G401.6 (cell line): Measurements from ENCODE around the gene STIM2.
"Not testable (repeated sequence)": the region's sequence is repeated elsewhere in the genome, so short reads cannot be mapped to it uniquely, and the experiment has no call there.

Experiments used
- FAIRE-seq: peaks from 2 replicates; lab custom pipeline; 2012; peaks lifted over from hg19 to GRCh38; lab: Jason Lieb, UNC

Gene STIM2

GRCh38 chr4:26955241-26955640 lies 94.6 kb downstream of the STIM2 start:
- FAIRE-seq: no peak

- FAIRE-seq: no peak
These were observed 98.4 kb downstream of the STIM2 start for GRCh38 chr4:26958925-26959653.

DNA sequence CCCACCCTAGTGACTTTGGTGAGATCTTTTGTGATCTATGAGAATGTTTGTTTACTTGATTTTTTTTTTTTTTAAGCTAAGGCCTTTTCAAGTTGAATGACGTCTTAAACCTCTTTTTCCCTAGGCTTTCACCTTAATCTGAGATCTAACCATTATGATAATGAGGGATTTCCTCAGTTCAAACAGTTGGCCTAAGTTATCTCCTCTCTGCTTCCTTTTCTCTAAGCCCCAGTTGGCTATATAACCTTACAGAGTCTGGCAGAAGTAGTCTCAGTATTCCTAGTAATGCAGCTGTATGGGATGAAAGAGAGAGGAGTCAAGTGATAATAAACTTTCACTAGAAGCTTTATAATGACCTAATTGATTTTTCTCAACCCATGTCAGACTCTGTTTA lies 99.0 kb downstream of the STIM2 start:
- FAIRE-seq: no peak

GRCh38 chr4:26962720-26963119 lies 102.1 kb downstream of the STIM2 start:
- FAIRE-seq: no peak

- no peak for FAIRE-seq
These were observed 103.9 kb downstream of the STIM2 start for GRCh38 chr4:26964512-26964911.

DNA sequence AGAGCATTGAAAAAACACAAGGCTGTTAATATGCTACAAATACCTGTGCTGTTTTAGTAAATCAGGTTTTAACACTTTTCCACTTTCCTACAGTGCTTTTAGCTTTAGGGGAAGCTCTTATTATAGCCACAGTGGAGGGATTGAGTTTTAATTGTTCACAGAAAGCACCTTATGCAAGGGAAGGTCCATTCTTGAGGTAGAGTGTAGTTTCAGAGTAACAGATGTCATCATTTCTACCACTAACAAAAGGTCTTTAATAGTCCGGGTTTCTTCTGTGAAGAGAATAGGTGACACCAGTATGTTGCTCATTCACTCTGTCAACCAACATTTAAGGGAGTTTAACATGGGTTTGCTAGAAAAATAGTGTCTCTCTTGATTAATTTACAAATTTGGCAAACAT lies 104.4 kb downstream of the STIM2 start:
- no peak for FAIRE-seq

DNA sequence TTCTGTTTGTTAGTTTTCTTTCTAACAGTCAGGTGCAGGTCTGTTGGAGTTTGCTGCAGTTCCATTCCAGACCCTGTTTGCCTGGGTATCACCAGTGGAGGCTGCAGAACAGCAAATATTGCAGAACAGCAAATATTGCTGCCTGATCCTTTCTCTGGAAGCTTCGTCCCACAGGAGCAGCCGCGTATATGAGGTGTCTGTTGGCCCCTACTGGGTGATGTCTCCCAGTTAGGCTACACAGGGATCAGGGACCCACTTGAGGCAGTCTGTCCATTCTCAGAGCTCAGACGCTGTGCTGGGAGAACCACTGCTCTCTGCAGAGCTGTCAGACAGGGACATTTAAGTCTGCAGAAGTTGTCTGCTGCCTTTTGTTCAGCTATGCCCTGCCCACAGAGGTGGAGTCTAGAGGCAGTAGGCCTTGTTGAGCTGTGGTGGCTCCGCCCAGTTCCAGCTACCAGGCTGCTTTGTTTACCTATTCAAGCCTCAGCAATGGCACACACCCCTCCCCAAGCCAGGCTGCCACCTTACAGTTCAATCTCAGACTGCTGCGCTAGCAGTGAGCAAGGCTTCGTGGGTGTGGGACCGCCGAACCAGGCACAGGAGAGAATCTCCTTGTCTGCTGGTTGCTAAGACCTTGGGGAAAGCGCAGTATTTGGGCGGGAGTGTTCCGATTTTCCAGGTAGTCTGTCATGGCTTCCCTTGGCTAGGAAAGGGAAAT lies 115.0 kb downstream of the STIM2 start:
- not testable (repeated sequence) for FAIRE-seq

DNA sequence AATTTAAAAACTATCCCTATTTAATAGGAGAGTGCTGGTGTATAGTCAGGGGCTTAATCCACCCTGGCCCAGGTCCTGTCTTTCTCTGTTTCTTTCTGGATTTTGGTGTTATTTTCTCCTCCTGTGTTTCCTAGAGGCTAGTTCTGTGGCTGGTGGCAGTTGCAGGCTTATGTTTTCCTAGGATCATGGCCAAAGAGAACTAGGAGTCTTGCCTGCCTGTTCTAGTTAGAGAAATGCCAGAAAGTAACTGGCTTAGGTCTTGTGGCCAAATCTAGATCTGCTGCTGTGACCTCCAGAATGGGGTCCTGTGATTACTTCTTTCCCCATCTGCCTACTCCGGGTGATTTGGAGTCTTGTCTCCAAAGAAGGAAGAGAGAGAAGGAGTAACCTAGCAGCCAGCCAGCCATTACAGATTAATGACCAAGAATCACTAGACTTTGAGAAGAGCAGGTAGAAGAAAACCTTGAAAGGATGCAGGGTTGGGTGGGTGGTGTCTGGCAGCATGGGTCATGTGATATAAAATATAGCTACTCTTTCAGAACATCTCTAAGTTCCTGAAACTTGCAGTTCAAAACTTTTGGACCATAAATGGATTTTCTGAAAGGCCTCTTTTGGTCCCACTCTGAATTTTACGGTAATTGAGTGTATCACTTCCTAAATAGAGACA lies 117.9 kb downstream of the STIM2 start:
- FAIRE-seq: no peak

- no peak for FAIRE-seq
These were observed 124.3 kb downstream of the STIM2 start for GRCh38 chr4:26984896-26985295.

GRCh38 chr4:26985873-26986272 lies 125.2 kb downstream of the STIM2 start:
- FAIRE-seq: no peak

GRCh38 chr4:26987191-26987590 lies 126.5 kb downstream of the STIM2 start:
- no peak for FAIRE-seq

DNA sequence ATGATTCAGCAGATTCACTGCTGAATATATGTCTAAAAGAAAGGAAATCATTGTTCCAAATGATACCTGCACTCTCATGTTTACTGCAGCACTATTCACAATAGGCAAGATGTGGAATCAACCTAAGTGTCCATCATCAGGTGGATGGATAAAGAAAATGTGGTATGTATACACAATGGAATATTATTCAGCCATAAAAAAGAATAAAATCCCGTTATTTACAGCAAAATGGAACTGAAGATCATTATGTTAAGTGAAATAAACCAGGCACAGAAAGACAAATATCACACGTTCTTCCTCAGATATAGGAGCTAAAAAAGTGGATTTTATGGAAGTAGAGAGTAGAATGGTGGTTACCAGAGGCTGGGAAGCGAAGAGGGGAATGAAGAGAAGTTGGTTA lies 130.4 kb downstream of the STIM2 start:
- no peak for FAIRE-seq

- no peak for FAIRE-seq
These were observed 132.2 kb downstream of the STIM2 start for GRCh38 chr4:26992657-26993361.

- FAIRE-seq: no peak
These were observed 132.9 kb downstream of the STIM2 start for GRCh38 chr4:26993539-26993938.

- no peak for FAIRE-seq
These were observed 133.3 kb downstream of the STIM2 start for GRCh38 chr4:26993967-26994366.

DNA sequence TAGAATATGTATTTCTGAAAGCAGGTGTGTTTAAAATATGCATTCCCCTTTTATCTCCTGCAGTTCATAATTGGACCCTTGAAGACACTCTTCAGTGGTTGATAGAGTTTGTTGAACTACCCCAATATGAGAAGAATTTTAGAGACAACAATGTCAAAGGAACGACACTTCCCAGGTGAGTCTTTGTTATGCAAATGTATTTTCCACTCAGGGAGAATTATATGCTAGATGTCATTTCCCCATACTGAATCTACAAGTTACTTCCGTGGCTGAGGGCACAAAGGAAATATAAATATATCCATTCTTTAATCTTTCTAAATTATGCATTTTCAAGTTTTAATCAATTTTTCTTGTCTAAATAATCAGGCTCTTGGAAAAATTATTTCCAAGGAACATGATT lies 134.7 kb downstream of the STIM2 start:
- no peak for FAIRE-seq

DNA sequence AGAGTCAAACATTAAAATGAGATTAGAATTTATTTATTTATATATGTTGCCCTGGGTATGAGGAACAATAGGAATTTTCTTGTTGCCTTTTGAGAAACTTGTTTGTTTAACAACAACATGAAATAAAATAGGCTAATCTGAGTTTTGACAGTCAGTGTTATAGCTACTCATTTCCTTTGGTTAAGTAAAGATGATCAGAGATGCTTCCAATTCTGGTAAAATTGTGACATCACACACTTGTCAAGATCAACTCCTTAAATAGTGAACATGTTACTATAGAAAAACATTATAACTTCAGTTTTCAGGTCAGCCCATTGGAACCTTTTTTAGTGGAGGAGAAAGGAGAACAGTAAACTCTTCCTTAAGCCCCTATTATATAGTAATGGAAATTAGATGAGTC lies 136.1 kb downstream of the STIM2 start:
- no peak for FAIRE-seq

DNA sequence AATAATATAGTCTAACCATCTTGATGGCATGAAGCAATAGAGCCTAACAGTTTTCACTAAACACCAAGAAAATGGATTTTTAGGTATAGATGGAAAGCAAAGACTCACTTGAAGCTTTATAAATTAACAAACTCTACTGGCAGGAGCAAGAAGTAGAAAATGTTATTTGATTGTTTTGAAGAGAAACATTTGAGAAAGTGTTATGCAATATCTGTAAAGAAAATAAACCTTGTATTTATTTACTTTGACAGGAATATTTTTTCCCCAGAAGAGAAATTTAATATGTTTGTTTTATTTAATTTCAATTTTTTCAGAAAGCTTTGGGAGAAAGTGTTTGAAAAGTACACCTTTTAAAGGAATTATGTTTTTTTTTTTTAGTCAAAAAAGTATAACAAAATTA lies 139.0 kb downstream of the STIM2 start:
- no peak for FAIRE-seq

DNA sequence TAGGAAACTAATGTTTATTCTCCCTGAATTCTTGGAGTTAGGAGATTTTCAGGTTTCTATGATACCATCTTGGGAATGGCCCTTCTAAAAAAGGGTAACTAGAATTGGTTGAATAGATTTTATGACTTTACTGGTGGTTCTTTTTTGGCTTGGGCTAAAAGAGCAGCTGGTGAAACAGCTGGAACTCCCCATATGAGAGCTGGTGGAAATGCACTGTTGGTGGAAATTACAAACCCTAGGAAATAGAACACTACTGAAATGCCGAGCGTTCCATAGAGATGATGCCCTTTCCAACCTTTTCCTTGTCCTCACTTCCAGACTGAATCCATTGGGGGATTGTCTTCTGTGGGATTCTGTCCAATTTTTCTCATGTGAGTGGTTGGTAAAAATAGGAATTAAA lies 139.5 kb downstream of the STIM2 start:
- no peak for FAIRE-seq

DNA sequence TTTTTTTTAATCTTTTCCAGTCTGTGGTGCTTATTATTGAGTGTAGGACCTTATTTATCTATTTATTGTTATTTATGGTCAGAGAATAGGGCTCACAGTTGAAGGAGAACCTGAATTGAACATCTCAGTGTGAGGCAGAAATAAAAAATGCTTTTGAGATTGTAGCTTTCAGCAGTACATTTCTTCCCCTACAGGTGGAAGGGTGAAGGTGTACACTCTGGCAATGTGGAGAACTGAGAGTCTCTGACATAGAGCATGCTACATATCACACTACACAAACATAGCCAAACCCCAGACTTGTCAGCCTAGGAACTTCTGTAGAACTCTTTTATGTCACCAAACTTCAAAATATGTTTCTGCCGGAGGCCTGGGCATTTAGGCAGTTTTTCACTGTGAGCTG lies 140.2 kb downstream of the STIM2 start:
- FAIRE-seq: no peak

DNA sequence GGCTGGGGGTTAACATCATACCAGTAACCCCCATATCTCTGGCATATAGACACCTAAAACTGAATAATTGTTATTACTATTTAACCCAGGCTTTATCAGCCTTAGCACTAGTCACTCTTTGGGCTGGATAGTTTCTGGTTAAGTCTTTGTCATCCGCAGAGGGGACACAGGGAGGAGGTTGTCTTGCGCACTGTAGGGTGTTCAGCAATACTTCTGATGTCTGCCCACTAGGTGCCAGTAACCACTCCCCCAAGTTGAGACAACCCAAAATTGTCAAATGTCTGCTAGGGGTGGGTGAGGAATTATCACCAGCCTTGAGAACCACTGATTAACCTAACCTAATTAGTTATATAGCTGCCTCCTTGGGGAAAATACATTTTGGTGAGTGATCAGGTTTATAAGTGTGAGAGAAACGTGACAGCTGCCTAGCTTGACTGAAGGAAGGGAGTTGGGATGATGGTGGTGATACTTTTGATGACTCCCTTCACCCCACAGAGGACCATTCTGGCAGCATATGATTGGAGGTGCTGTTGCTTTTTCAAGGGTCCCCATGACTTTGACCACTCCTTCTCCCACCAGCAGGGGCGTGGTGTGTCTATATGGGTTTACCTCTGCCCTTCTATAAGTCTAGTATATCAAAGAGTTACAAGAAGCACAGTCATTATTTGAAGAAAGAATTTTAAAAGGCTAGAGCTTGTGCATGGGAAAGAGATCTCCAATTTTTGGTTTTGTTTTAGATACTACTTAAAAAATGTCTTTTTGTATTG lies 140.9 kb downstream of the STIM2 start:
- FAIRE-seq: no peak

- no peak for FAIRE-seq
These were observed 143.0 kb downstream of the STIM2 start for GRCh38 chr4:27003642-27004113.
